K562 (cell line): ENCODE results near the gene XRRA1.

Experiments
- ELF4 ChIP-seq: fragments of 450-650 bp; formaldehyde crosslinking; IDR thresholded peaks from 2 replicates; pipeline ENCODE4 v1.4.0; 2022; ENCODE audit warnings: missing genetic modification characterization
- EZH2 ChIP-seq: IDR thresholded peaks from 2 replicates; pipeline ENCODE4 v1.6.1; 2012; ENCODE audit warnings: low read depth, mild to moderate bottlenecking, inconsistent platforms, low read length, borderline replicate concordance
- FOS ChIP-seq: IDR thresholded peaks from 3 replicates; pipeline ENCODE4 v1.6.1; 2011; ENCODE audit not compliant: insufficient read length; ENCODE audit errors: extremely low read depth
- KDM4B ChIP-seq, 2 experiments: fragments of 450-650 bp in 1 of 2; sonication (generic) in 1 of 2; IDR thresholded peaks; 2 replicates each; pipeline ENCODE4 v1.6.1; 2016 to 2017; ENCODE audit warnings: borderline replicate concordance in 2 of 2, antibody characterized with exemption in 1 of 2, low read depth in 1 of 2, mild to moderate bottlenecking in 1 of 2
- MAFK ChIP-seq: IDR thresholded peaks from 2 replicates; pipeline ENCODE4 v1.6.1; 2011; ENCODE audit warnings: low read length, improper control_type of control experiment
- MYBL2 ChIP-seq, 2 experiments: fragments of 450-650 bp in 1 of 2; sonication (generic) in 1 of 2; formaldehyde crosslinking in 1 of 2; IDR thresholded peaks; 2 replicates each; pipeline versions ENCODE4 v1.6.1 to v1.8.1; 2017 to 2022; ENCODE audit warnings: borderline replicate concordance in 1 of 2, inconsistent platforms in 1 of 2, low read depth in 1 of 2, mild to moderate bottlenecking in 1 of 2, missing genetic modification reagents in 1 of 2, moderate library complexity in 1 of 2
- PCBP2 ChIP-seq: fragments of 200-400 bp; formaldehyde crosslinking; IDR thresholded peaks from 2 replicates; pipeline ENCODE4 v1.6.1; 2018; ENCODE audit warnings: low read length, low read depth, mild to moderate bottlenecking, moderate library complexity; ENCODE audit not compliant: poor library complexity, severe bottlenecking
- PML ChIP-seq: IDR thresholded peaks from 2 replicates; pipeline ENCODE4 v1.6.1; 2012; ENCODE audit warnings: low read length, inconsistent platforms
- SETDB1 ChIP-seq: IDR thresholded peaks from one replicate; pipeline ENCODE4 v1.6.1; 2012; ENCODE audit warnings: low read length, control low read depth, inconsistent platforms
- TF ChIP-seq, protein P1 (sequence below): fragments of 450-650 bp; formaldehyde crosslinking; IDR thresholded peaks from 2 replicates; pipeline ENCODE4 v1.4.0; 2020; ENCODE audit warnings: mild to moderate bottlenecking, moderate library complexity
- TF ChIP-seq, protein P2 (sequence below): fragments of 450-650 bp; formaldehyde crosslinking; IDR thresholded peaks from 2 replicates; pipeline ENCODE4 v1.4.0; 2022; ENCODE audit warnings: mild to moderate bottlenecking, moderate library complexity
- TF ChIP-seq, protein P3 (sequence below), 3 experiments: IDR thresholded peaks in 2 of 3; conservative IDR thresholded peaks in 1 of 3; 2 replicates each; pipeline ENCODE4 v1.5.1; 2011 to 2012; ENCODE audit warnings: low read length in 3 of 3, mild to moderate bottlenecking in 3 of 3, control low read depth in 2 of 3, improper control_type of control experiment in 1 of 3, inconsistent platforms in 1 of 3, low read depth in 1 of 3, mixed read lengths in 1 of 3, moderate library complexity in 1 of 3; ENCODE audit not compliant: insufficient read depth in 2 of 3
- TF ChIP-seq, protein P4 (sequence below): fragments of 250-450 bp; sonication (Bioruptor Pico); IDR thresholded peaks from 2 replicates; pipeline ENCODE4 v1.8.0; 2021; ENCODE audit warnings: borderline replicate concordance, mild to moderate bottlenecking, moderate library complexity; ENCODE audit not compliant: poor library complexity, severe bottlenecking
- TF ChIP-seq, protein P5 (sequence below), 2 experiments: fragments of 450-650 bp; formaldehyde crosslinking in 1 of 2; IDR thresholded peaks; 2 replicates each; pipeline versions ENCODE4 v1.4.0 to v1.6.1; 2014 to 2020; ENCODE audit warnings: mild to moderate bottlenecking in 2 of 2, borderline replicate concordance in 1 of 2, low read depth in 1 of 2

DNA sequence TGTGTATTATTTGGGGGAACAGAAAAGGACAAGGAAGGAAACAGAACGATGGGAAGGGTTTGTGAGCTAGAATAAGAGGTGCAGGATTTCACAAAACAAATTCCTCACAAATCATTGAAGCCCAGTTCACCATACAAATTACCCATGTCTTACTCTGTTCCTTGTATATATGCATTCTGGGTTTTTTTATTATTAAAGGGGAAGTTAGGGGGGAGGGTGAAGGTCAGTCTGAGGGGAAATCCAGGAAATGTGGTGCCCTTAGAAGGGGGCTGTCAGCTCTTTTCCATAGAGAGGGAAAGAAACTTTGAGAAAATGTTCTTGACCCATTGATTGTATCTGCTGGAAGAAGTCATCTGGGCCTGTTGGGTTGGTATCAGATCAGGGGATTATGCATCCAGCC lies 109.4 kb downstream of the XRRA1 start:
- TF ChIP-seq, protein P1, sequence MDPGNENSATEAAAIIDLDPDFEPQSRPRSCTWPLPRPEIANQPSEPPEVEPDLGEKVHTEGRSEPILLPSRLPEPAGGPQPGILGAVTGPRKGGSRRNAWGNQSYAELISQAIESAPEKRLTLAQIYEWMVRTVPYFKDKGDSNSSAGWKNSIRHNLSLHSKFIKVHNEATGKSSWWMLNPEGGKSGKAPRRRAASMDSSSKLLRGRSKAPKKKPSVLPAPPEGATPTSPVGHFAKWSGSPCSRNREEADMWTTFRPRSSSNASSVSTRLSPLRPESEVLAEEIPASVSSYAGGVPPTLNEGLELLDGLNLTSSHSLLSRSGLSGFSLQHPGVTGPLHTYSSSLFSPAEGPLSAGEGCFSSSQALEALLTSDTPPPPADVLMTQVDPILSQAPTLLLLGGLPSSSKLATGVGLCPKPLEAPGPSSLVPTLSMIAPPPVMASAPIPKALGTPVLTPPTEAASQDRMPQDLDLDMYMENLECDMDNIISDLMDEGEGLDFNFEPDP (CRISPR knock-in tag): no peak
- TF ChIP-seq MAFK: no peak
- no peak for TF ChIP-seq MYBL2 (IDR thresholded peaks at IDR 0.05; ENCODE audit: low read depth)
- no peak for TF ChIP-seq MYBL2 (CRISPR knock-in tag; IDR thresholded peaks at IDR 0.05; ENCODE audit: borderline replicate concordance)
- TF ChIP-seq PCBP2: no peak
- TF ChIP-seq, protein P2, sequence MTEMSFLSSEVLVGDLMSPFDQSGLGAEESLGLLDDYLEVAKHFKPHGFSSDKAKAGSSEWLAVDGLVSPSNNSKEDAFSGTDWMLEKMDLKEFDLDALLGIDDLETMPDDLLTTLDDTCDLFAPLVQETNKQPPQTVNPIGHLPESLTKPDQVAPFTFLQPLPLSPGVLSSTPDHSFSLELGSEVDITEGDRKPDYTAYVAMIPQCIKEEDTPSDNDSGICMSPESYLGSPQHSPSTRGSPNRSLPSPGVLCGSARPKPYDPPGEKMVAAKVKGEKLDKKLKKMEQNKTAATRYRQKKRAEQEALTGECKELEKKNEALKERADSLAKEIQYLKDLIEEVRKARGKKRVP (CRISPR knock-in tag): no peak
- no peak for TF ChIP-seq FOS
- TF ChIP-seq, protein P3, sequence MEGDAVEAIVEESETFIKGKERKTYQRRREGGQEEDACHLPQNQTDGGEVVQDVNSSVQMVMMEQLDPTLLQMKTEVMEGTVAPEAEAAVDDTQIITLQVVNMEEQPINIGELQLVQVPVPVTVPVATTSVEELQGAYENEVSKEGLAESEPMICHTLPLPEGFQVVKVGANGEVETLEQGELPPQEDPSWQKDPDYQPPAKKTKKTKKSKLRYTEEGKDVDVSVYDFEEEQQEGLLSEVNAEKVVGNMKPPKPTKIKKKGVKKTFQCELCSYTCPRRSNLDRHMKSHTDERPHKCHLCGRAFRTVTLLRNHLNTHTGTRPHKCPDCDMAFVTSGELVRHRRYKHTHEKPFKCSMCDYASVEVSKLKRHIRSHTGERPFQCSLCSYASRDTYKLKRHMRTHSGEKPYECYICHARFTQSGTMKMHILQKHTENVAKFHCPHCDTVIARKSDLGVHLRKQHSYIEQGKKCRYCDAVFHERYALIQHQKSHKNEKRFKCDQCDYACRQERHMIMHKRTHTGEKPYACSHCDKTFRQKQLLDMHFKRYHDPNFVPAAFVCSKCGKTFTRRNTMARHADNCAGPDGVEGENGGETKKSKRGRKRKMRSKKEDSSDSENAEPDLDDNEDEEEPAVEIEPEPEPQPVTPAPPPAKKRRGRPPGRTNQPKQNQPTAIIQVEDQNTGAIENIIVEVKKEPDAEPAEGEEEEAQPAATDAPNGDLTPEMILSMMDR (IDR thresholded peaks at IDR 0.05 in 2 of 3, conservative IDR thresholded peaks at IDR 0.05 in 1 of 3; ENCODE audit: insufficient read depth in 2 of 3, low read depth in 1 of 3, low read length in 3 of 3): no peak
- TF ChIP-seq SETDB1: no peak
- no peak for TF ChIP-seq KDM4B (IDR thresholded peaks at IDR 0.05; ENCODE audit: borderline replicate concordance in 2 of 2, low read depth in 1 of 2)
- TF ChIP-seq ELF4 (CRISPR knock-in tag): no peak
- no peak for TF ChIP-seq PML
- TF ChIP-seq, protein P4, sequence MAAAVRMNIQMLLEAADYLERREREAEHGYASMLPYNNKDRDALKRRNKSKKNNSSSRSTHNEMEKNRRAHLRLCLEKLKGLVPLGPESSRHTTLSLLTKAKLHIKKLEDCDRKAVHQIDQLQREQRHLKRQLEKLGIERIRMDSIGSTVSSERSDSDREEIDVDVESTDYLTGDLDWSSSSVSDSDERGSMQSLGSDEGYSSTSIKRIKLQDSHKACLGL (CRISPR knock-in tag): no peak
- TF ChIP-seq, protein P5, sequence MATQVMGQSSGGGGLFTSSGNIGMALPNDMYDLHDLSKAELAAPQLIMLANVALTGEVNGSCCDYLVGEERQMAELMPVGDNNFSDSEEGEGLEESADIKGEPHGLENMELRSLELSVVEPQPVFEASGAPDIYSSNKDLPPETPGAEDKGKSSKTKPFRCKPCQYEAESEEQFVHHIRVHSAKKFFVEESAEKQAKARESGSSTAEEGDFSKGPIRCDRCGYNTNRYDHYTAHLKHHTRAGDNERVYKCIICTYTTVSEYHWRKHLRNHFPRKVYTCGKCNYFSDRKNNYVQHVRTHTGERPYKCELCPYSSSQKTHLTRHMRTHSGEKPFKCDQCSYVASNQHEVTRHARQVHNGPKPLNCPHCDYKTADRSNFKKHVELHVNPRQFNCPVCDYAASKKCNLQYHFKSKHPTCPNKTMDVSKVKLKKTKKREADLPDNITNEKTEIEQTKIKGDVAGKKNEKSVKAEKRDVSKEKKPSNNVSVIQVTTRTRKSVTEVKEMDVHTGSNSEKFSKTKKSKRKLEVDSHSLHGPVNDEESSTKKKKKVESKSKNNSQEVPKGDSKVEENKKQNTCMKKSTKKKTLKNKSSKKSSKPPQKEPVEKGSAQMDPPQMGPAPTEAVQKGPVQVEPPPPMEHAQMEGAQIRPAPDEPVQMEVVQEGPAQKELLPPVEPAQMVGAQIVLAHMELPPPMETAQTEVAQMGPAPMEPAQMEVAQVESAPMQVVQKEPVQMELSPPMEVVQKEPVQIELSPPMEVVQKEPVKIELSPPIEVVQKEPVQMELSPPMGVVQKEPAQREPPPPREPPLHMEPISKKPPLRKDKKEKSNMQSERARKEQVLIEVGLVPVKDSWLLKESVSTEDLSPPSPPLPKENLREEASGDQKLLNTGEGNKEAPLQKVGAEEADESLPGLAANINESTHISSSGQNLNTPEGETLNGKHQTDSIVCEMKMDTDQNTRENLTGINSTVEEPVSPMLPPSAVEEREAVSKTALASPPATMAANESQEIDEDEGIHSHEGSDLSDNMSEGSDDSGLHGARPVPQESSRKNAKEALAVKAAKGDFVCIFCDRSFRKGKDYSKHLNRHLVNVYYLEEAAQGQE (IDR thresholded peaks at IDR 0.05; ENCODE audit: borderline replicate concordance): no peak
- TF ChIP-seq, protein P5 (CRISPR knock-in tag; IDR thresholded peaks at IDR 0.05; ENCODE audit: low read depth): no peak
- no peak for TF ChIP-seq EZH2
